BLaER1 treated with 17β-estradiol and CSF1 and Interleukin-3, amounts not matched to agents 10 nM and 100 nM (cell line): ENCODE data around the gene KCNE1.
"Not testable (repeated sequence)": the region's sequence is repeated elsewhere in the genome, so short reads cannot be mapped to it uniquely, and the experiment has no call there.

Source experiments
- H3K27ac ChIP-seq, 11 experiments: shearing (Covaris generic); formaldehyde crosslinking; 2 replicates each; pipeline ENCODE4 v1.8.1; 2022
- H3K27me3 ChIP-seq, 11 experiments: shearing (Covaris generic); formaldehyde crosslinking; 2 replicates each; pipeline ENCODE4 v1.8.1; 2022
- H3K36me3 ChIP-seq, 11 experiments: shearing (Covaris generic); formaldehyde crosslinking; 2 replicates each; pipeline ENCODE4 v1.8.1; 2022
- H3K4me1 ChIP-seq, 10 experiments: shearing (Covaris generic); formaldehyde crosslinking; 2 replicates each; pipeline ENCODE4 v1.8.1; 2022
- H3K4me2 ChIP-seq, 11 experiments: shearing (Covaris generic); formaldehyde crosslinking; 2 replicates each; pipeline ENCODE4 v1.8.1; 2022
- H3K4me3 ChIP-seq, 10 experiments: shearing (Covaris generic); formaldehyde crosslinking; 2 replicates each; pipeline ENCODE4 v1.8.1; 2022
- H3K9ac ChIP-seq, 11 experiments: shearing (Covaris generic); formaldehyde crosslinking; 2 replicates each; pipeline ENCODE4 v1.8.1; 2022
- H3K9me3 ChIP-seq, 11 experiments: shearing (Covaris generic); formaldehyde crosslinking; replicated peaks in 1 of 11; 2 replicates each; pipeline ENCODE4 v1.8.1; 2022
- H4K20me1 ChIP-seq, 11 experiments: shearing (Covaris generic); formaldehyde crosslinking; 2 replicates each; pipeline ENCODE4 v1.8.1; 2022
- Cebpa-rat ChIP-seq, 11 experiments: shearing (Covaris generic); IDR thresholded peaks; 2 replicates each; pipeline ENCODE4 v1.8.1; 2022

KCNE1 gene

DNA sequence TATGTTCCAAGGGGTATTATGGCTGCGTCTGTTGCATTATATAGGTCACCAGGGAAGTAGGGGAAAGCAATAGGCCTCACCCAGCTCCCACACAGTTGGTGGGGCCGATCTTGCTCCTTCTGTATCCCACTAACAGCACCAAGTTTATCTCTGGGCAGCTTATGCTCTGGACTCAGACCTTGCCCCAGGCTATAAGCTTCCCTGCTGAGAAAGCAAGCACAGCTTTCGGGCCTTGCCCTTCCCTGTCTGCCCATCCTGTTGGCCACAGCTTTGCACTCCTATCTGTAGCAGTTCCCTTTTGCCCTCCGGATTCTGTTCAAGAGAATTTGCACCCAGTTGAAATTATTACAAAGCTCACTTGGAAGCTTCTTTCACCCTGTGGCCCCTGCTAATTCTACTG lies 12.9 kb downstream of the KCNE1 start:
- H3K4me3 ChIP-seq: no peak overlapping the region
- H3K9me3 ChIP-seq: peaks cover 27 to 39% (median 35%) of the 10 kb centered on the region in 11 experiments
- H3K4me1 ChIP-seq: no peaks in the 10 kb centered on the region
- H3K4me2 ChIP-seq: no peak overlapping the region
- H3K27me3 ChIP-seq: no peaks in the 10 kb centered on the region
- no peak for TF ChIP-seq Cebpa-rat (IDR thresholded peaks at IDR 0.05)
- H4K20me1 ChIP-seq: no peaks in the 10 kb centered on the region
- 0 out of 22 replicates have a peak, but pooled peaks cover 0 to 4% (median 0%) of the 10 kb centered on the region in 11 experiments for H3K36me3 ChIP-seq
- H3K27ac ChIP-seq: no peak overlapping the region
- no peak overlapping the region for H3K9ac ChIP-seq

DNA sequence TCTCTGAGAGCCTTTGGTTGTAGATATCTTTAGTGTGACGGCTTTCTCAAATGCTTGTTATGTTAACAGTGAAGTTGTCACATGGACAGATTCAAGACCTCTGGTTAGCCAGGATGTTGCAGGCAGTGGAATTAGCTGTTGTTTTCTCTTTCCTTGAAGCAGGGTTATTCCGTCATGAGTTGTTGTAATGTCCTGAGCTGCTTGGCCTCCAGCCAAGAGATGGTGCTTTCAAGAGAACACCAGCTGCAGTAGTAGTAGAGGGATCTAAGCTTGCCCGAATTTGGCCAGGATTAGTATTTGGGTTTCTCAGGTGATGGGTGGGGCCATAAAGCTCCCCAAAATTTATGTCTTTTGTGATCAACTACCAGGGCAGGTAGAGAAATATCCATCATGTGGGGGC lies 13.4 kb downstream of the KCNE1 start:
- no peaks in the 10 kb centered on the region for H3K27me3 ChIP-seq

DNA sequence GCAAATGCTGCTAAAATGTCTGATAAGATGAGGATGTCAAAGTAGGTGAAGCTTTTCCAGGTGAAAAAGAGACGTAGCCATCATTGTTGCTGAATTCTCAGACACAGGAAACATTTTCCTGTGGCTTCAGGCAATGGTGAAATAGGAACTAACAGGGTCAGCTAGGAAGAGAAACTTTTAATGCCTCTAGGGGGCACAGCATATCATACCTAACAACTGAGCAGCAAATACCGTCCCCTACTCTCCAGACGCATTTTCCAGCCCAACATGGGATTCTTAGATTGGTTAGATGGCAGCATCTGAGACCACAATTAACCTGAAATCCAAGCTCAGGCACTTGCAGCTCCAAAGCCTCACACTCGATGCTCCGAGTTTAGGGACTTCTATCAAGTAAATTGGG lies 28.2 kb downstream of the KCNE1 start:
- H3K4me2 ChIP-seq, H3K36me3 ChIP-seq, H3K9ac ChIP-seq: not testable (repeated sequence)

More for the DNA sequence above, 13.4 kb downstream of the KCNE1 start:
- Histone ChIP-seq H3K9ac (no peak overlapping the region), H3K27ac (no peak overlapping the region), H3K4me2 (no peak overlapping the region), H3K4me3 (no peak overlapping the region), H3K4me1 (no peaks in the 10 kb centered on the region), H3K36me3 (0 out of 22 replicates have a peak, but pooled peaks cover 0 to 4% (median 0%) of the 10 kb centered on the region in 11 experiments), H4K20me1 (no peaks in the 10 kb centered on the region), H3K9me3 (peaks cover 27 to 39% (median 35%) of the 10 kb centered on the region in 11 experiments)
- no peak for TF ChIP-seq Cebpa-rat (IDR thresholded peaks at IDR 0.05)

DNA sequence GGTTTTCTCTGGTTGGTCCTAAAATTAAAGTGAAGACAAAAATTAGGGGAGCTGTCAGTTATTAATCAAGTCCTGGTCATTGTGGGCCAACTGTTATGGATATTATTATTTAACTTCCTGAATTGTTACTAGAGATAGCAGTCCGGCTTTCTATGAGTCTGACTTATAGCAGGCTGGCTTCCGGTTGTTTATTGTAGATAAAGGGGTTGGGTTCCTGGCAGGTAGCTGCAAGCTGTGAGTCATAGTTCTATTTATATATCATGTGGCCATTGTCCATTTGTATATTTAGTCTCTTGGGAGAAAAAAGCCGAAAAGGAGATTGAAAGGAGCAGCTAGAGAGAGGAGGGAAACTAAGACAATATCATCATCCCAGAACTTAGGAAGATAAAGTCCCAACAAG lies 28.6 kb downstream of the KCNE1 start:
- H3K4me2 ChIP-seq, H3K9me3 ChIP-seq, H3K36me3 ChIP-seq, H3K4me1 ChIP-seq, H3K4me3 ChIP-seq, H3K27me3 ChIP-seq, H4K20me1 ChIP-seq, H3K9ac ChIP-seq, H3K27ac ChIP-seq: not testable (repeated sequence)

More for the DNA sequence above, 28.2 kb downstream of the KCNE1 start:
- H3K4me1 ChIP-seq, H4K20me1 ChIP-seq, H3K27me3 ChIP-seq, H3K4me3 ChIP-seq, H3K27ac ChIP-seq, H3K9me3 ChIP-seq: not testable (repeated sequence)

DNA sequence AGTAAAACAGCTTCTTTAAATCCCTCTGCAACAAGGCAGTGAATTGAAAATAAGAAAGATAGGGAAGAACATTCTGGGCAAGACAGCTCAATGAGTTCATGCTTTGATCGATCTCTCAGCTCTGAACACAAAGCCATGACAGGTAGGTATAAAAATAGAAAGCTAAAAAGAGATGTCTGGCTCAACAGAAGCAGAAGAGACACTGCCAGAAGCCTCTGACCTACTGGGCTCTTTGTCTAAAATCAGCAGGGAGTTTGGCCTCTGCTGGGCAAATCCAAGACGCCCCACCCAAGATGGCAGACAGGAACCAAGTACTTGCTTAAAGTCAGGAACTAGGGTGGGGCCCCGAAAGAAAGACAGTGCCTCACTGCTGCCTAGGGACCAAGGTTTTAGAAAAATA lies 44.7 kb downstream of the KCNE1 start:
- not testable (repeated sequence) for H3K9ac ChIP-seq, H3K4me1 ChIP-seq, H4K20me1 ChIP-seq, H3K27ac ChIP-seq, H3K27me3 ChIP-seq, H3K4me2 ChIP-seq, H3K9me3 ChIP-seq, H3K36me3 ChIP-seq, H3K4me3 ChIP-seq

DNA sequence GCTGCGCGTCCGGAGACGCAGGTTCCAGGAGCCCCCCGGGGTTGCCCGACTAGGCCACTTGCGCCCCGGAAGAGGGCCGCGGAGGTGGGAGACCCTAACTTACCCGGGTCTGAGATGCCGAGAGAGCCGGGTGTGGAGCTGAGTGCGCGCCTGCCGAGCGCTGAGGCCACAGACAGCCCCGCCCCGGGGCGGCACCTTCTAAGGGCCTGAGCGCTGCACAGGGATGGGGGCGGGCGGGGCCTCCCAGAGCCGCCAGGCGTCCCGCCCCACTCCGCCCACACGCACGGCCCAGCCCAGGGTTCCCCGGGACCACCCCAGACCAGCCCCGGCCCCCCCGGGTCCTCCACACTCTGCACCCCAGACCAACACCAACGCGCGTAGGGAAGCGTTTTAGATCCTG lies 52.6 kb downstream of the KCNE1 start:
- H3K27ac ChIP-seq, H3K36me3 ChIP-seq, H3K9ac ChIP-seq, H3K4me2 ChIP-seq, H3K9me3 ChIP-seq, H3K27me3 ChIP-seq, H4K20me1 ChIP-seq, H3K4me1 ChIP-seq, H3K4me3 ChIP-seq: not testable (repeated sequence)

DNA sequence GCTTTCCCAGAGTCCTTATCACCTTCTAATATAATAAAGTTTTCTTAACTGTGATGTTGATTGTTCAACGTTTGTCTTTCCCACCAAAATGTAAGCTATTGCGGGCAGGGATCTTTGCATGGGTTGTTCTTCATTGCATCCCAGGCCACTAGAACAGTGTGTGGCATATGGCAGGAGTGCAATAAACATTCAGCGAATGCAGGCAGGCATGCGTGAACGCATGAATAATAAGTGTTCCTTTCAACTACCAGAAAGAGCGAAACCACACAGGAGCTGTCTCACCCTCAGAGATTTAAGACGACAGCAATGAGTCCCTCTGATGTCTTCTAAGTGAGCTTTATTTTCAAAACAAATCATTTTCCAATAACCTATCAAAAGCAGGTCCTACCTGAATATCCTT lies 53.7 kb downstream of the KCNE1 start:
- H3K36me3 ChIP-seq, H3K9me3 ChIP-seq, H3K9ac ChIP-seq, H3K27ac ChIP-seq, H4K20me1 ChIP-seq, H3K4me2 ChIP-seq, H3K4me3 ChIP-seq, H3K27me3 ChIP-seq, H3K4me1 ChIP-seq: not testable (repeated sequence)

DNA sequence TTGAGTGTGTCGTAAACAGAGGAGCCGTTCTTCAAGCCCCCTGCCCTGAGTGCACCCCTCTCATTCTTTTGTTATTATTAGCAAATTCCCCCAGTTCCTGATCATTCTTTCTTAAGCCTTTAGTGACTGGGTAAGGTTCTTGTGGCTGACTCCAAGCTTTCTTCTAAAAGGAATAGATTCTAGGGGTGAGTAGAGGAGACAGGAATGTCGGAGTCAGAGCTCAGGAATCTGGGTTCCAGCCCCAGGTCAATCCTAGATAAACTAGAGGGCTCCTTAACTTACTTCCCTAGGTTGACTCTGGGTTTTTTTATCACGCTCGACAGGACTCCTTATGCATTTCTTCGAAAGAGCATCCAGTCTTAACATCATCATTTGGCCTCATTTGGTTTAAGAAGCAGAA lies 55.8 kb downstream of the KCNE1 start:
- not testable (repeated sequence) for H3K4me3 ChIP-seq, H3K9ac ChIP-seq, H3K4me1 ChIP-seq, H3K27ac ChIP-seq, H3K27me3 ChIP-seq, H3K4me2 ChIP-seq, H3K36me3 ChIP-seq, H3K9me3 ChIP-seq, H4K20me1 ChIP-seq

DNA sequence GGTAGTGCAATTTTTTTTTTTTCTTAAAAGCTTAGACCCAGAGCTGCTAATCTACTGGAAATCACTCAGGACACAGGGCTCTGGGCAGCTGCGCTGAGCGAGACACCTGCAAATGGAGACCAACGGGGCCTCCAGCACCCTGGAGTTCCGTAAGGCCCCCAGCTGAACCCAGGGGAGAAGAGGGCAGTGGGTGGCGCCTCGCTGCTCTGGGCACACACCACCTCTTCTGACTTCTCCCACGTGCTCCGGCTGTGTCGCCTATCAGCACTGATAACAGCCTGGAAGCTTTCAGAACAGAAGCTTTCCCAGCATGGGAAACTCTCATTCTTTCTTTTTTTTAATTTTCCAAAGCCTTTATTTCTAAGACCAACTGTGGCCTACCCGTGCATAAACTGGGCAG lies 56.4 kb downstream of the KCNE1 start:
- H3K27ac ChIP-seq, H3K9ac ChIP-seq, H4K20me1 ChIP-seq, H3K27me3 ChIP-seq, H3K4me1 ChIP-seq, H3K4me3 ChIP-seq, H3K9me3 ChIP-seq, H3K4me2 ChIP-seq, H3K36me3 ChIP-seq: not testable (repeated sequence)

DNA sequence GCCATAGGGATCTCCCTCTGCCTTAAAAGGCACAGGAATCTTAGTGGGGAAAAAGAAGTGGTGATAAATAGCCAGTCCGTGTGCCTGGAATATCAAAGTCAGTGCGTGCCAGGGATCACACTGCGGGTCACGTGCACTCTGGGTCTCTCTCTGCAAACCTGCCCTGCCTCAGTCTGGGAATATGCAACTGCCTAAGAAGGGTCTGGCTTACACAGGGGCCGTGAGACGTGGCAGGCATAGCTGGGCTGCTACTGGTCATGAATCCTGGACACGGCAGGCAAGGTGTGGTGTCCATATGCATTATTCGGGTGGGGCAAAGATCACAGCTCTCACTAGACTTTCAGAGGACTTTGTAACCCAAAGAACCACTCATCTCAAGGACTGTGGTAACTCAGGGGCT lies 65.0 kb downstream of the KCNE1 start:
- not testable (repeated sequence) for H3K36me3 ChIP-seq, H3K27me3 ChIP-seq, H3K27ac ChIP-seq, H4K20me1 ChIP-seq, H3K9me3 ChIP-seq, H3K4me1 ChIP-seq, H3K4me2 ChIP-seq, H3K9ac ChIP-seq, H3K4me3 ChIP-seq

DNA sequence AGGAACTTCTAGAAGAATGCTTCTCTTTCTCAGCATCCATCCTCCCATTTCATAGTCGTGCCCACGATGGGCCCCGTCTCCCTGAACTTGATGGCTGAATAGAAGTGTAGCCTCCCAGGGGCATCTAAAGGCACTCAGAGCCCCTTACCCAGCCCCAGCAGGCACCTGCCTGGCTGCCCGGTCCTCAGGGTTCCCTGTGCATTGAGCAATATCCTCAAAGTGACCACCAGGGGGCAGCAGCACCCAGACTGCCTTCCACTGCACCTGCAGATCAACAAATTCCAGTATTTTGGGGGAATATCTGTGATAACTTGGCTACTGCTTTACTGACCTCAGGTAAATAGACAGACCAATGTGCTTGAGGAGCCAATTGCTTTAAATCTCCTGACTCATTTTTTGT lies 68.5 kb downstream of the KCNE1 start:
- not testable (repeated sequence) for H3K4me2 ChIP-seq, H3K4me3 ChIP-seq, H3K27ac ChIP-seq, H3K27me3 ChIP-seq, H3K4me1 ChIP-seq, H4K20me1 ChIP-seq, H3K9me3 ChIP-seq, H3K9ac ChIP-seq, H3K36me3 ChIP-seq

DNA sequence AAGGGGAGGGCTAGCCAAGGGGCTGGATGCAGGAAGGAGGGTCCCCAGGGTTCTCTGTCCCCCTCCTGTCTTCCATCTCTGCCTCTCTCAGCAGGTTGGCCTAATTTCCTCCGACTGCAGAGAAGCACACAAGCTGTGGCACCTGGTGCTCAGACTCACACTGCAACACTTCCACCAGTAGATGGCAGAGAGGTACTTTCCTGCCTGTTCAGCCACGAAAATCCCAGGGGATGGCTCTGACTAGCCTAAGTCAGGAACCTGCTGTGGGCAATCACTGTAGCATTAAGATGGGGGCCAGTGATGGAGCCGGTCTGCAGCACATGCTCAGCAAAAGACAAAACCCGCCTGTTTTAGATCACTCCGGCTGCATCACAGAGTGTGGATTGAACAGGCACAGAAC lies 82.3 kb downstream of the KCNE1 start:
- H3K4me1 ChIP-seq, H3K36me3 ChIP-seq, H3K27ac ChIP-seq, H3K27me3 ChIP-seq, H3K4me3 ChIP-seq, H4K20me1 ChIP-seq, H3K9ac ChIP-seq, H3K4me2 ChIP-seq, H3K9me3 ChIP-seq: not testable (repeated sequence)

DNA sequence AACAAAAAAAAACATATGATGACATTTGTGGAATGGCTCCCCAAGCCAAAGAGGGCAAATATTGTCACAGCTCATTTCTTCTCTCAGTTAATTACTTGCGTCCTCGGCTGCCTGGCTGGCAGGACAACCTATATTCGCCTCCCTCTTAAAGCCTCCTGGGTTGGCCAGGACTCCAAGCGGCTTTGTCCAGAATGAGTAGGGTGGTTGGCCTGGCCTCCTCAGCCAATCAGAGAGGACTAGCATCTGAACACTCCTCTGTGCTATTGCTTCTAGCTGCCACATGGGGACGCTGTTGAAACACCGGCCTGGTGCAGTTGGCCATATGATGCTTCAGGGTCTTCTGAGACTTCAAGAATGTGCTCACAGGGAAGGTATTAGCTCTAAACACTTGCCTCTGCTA lies 83.6 kb downstream of the KCNE1 start:
- H3K27ac ChIP-seq, H3K4me3 ChIP-seq, H3K9me3 ChIP-seq, H4K20me1 ChIP-seq, H3K9ac ChIP-seq, H3K4me1 ChIP-seq, H3K36me3 ChIP-seq, H3K27me3 ChIP-seq, H3K4me2 ChIP-seq: not testable (repeated sequence)

DNA sequence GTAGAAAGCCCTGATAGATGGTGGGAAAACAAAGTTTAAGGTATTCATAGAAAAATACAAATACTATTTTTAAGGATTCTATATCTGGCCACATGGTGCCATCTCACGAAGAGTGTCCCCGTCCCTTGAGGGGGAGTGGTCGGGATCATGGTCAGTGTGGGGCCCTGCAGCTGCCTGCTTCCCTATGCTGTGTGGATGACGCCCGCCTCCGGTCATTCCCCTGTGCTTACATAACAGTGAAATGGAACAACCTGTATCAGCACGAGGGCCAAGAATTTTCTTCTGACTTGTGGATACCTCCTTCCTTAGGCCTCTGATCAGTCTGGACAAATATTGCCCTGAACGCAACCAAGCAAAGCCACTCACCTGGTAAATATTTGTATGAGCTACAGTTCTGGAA lies 84.7 kb downstream of the KCNE1 start:
- not testable (repeated sequence) for H3K4me2 ChIP-seq, H3K27me3 ChIP-seq, H3K9me3 ChIP-seq, H3K27ac ChIP-seq, H3K36me3 ChIP-seq, H3K4me3 ChIP-seq, H3K9ac ChIP-seq, H3K4me1 ChIP-seq, H4K20me1 ChIP-seq

DNA sequence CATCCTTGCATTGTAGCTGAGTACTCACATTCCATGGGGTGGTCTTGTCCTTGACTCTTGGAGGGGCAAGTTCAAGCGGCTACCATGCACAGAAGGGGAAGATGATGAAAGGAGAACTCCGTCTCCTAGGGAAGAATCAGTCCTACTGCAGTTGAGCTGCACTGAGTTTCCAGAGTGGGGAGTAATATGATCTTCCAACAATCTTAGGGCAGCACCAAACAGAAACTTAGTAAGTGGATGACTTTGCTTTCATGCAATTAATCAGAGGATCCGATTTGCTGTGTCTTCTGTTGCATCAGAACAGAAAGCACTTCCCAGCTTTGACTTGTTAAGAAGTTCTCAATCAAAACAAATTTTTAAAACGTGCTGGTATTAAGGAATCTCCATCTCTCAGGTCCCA lies 88.2 kb downstream of the KCNE1 start, which contains the start of gene SMIM34:
Gene SMIM34, minus strand, starts transcription at position 147 of the 400 bp plus-strand sequence. Its CDS starts 112 bp downstream, at position 35.
- not testable (repeated sequence) for H3K27ac ChIP-seq, H3K4me3 ChIP-seq, H3K9me3 ChIP-seq, H4K20me1 ChIP-seq, H3K27me3 ChIP-seq, H3K4me1 ChIP-seq, H3K4me2 ChIP-seq, H3K36me3 ChIP-seq, H3K9ac ChIP-seq
